Hematopoietic multipotent progenitor cell treated with erythropoietin and hydrocortisone succinate and interleukin-3 and kit ligand, for 8 days (in vitro differentiated cells): ENCODE data around the gene CAMTA1.
"Not testable (repeated sequence)": the region's sequence is repeated elsewhere in the genome, so short reads cannot be mapped to it uniquely, and the experiment has no call there.

ENCODE experiments used
- DNase-seq: peaks from one replicate; pipeline ENCODE4 v3.0.0-alpha.2; 2015

CAMTA1 gene

GRCh38 chr1:7128293-7128692 lies 343.0 kb downstream of the CAMTA1 start:
- DNase-seq, result no peak

GRCh38 chr1:7130127-7130526 lies 344.9 kb downstream of the CAMTA1 start:
- DNase-seq, result no peak

- no peak for DNase-seq
Measured at GRCh38 chr1:7135493-7135892, 350.2 kb downstream of the CAMTA1 start.

GRCh38 chr1:7136166-7136953 lies 351.1 kb downstream of the CAMTA1 start:
- no peak for DNase-seq

- DNase-seq, result no peak
Measured at GRCh38 chr1:7140251-7140650, 355.0 kb downstream of the CAMTA1 start.

GRCh38 chr1:7145947-7146346 lies 360.7 kb downstream of the CAMTA1 start:
- DNase-seq, result no peak

- DNase-seq, result no peak
Measured at GRCh38 chr1:7146710-7147109, 361.5 kb downstream of the CAMTA1 start.

GRCh38 chr1:7147581-7148282 lies 362.5 kb downstream of the CAMTA1 start:
- not testable (repeated sequence) for DNase-seq

- DNase-seq, result no peak
Measured at GRCh38 chr1:7149080-7149838, 364.0 kb downstream of the CAMTA1 start.

- no peak for DNase-seq
Measured at GRCh38 chr1:7150724-7151280, 365.5 kb downstream of the CAMTA1 start.

GRCh38 chr1:7151978-7152377 lies 366.7 kb downstream of the CAMTA1 start:
- no peak for DNase-seq

- no peak for DNase-seq
Measured at GRCh38 chr1:7152655-7153054, 367.4 kb downstream of the CAMTA1 start.

GRCh38 chr1:7153464-7153863 lies 368.2 kb downstream of the CAMTA1 start:
- no peak for DNase-seq

GRCh38 chr1:7159116-7159781 lies 374.0 kb downstream of the CAMTA1 start:
- no peak for DNase-seq

GRCh38 chr1:7168554-7168953 lies 383.3 kb downstream of the CAMTA1 start:
- not testable (repeated sequence) for DNase-seq

GRCh38 chr1:7171168-7171567 lies 385.9 kb downstream of the CAMTA1 start:
- no peak for DNase-seq

GRCh38 chr1:7171574-7171973 lies 386.3 kb downstream of the CAMTA1 start:
- no peak for DNase-seq

GRCh38 chr1:7172804-7173203 lies 387.6 kb downstream of the CAMTA1 start:
- DNase-seq, result no peak

- no peak for DNase-seq
Measured at GRCh38 chr1:7174561-7174960, 389.3 kb downstream of the CAMTA1 start.

- no peak for DNase-seq
Measured at GRCh38 chr1:7174980-7175906, 390.0 kb downstream of the CAMTA1 start.

- no peak for DNase-seq
Measured at GRCh38 chr1:7177021-7177420, 391.8 kb downstream of the CAMTA1 start.
